Measurements from ENCODE around the gene CYB5R4.

DNA sequence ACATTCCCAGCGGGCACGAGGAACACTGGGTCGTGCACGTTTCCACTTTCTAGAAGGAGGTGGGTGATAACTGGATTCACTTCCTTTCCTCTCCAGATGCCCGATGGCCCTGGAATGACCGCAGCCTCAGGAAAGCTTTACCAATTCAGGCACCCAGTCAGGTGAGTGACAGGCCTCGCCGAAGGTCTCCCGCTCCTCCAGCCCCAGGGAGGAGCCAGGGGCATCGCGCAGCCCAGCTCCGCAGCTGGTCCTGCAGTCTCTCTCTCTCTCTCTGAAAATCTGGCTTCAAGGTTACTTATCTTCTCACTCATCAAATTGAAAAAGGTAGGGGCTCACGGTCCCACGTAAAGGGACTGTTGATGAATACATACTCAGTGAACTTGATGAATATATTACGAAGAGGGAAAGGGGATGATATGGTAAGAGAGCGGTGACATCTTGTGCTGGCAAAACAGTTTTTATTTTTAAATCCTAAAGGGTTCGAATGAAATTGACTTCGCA lies 5.4 kb upstream of the CYB5R4 start:
- TF ChIP-seq POLR2AphosphoS5 (IDR thresholded peaks at IDR 0.05; ENCODE audit: low read depth, low read length) = no peak
- TF ChIP-seq, protein P1, sequence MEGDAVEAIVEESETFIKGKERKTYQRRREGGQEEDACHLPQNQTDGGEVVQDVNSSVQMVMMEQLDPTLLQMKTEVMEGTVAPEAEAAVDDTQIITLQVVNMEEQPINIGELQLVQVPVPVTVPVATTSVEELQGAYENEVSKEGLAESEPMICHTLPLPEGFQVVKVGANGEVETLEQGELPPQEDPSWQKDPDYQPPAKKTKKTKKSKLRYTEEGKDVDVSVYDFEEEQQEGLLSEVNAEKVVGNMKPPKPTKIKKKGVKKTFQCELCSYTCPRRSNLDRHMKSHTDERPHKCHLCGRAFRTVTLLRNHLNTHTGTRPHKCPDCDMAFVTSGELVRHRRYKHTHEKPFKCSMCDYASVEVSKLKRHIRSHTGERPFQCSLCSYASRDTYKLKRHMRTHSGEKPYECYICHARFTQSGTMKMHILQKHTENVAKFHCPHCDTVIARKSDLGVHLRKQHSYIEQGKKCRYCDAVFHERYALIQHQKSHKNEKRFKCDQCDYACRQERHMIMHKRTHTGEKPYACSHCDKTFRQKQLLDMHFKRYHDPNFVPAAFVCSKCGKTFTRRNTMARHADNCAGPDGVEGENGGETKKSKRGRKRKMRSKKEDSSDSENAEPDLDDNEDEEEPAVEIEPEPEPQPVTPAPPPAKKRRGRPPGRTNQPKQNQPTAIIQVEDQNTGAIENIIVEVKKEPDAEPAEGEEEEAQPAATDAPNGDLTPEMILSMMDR (IDR thresholded peaks at IDR 0.05) = no peak
